ENCODE data around the gene H6PD.

GRCh38 chr1:9311029-9311428 is 76.5 kb downstream of the H6PD start:
- TF ChIP-seq CTCF (IDR thresholded peaks at IDR 0.05; ENCODE audit: insufficient read depth, low read length, poor library complexity, severe bottlenecking) (no peak), EZH2phosphoT487 (conservative IDR thresholded peaks at IDR 0.05; ENCODE audit: low read length) (no peak)
